Chondrocyte (in vitro differentiated cells): ENCODE measurements around the gene SF3A2. TPM values are rescaled to one million over a fixed set of nuclear protein-coding genes. Genes with fewer than 3 reads are reported as not detected.
"Not testable (repeated sequence)": the region's sequence is repeated elsewhere in the genome, so short reads cannot be mapped to it uniquely, and the experiment has no call there.

Source experiments
- DNase-seq: peaks from one replicate; pipeline ENCODE4 v3.0.0; 2021; ENCODE audit warnings: mixed read lengths, low spot score
- H3K27ac Mint-ChIP-seq: one replicate; pipeline ENCODE4 v1.8.0; 2021; ENCODE audit warnings: mild to moderate bottlenecking, moderate library complexity, mixed read lengths; ENCODE audit not compliant: unreplicated experiment
- H3K27me3 Mint-ChIP-seq: 2 replicates; pipeline ENCODE4 v1.8.0; 2021; ENCODE audit warnings: low read depth, mixed read lengths
- H3K36me3 Mint-ChIP-seq: 2 replicates; pipeline ENCODE4 v1.8.0; 2021; ENCODE audit warnings: low read depth, mixed read lengths
- H3K4me1 Mint-ChIP-seq: 2 replicates; pipeline ENCODE4 v1.8.0; 2021; ENCODE audit warnings: low read depth, mild to moderate bottlenecking, mixed read lengths
- H3K4me3 Mint-ChIP-seq: one replicate; pipeline ENCODE4 v1.8.0; 2021; ENCODE audit warnings: mild to moderate bottlenecking, moderate library complexity, mixed read lengths; ENCODE audit not compliant: unreplicated experiment
- H3K9me3 Mint-ChIP-seq: 2 replicates; pipeline ENCODE4 v1.8.0; 2021; ENCODE audit warnings: low read depth, mixed read lengths
- total RNA-seq: library from RNA; stranded (reverse); gene quantifications from 3 replicates; pipeline ENCODE4 v1.2.1, GENCODE V29; 2021
- TF ChIP-seq, protein P1 (sequence below): fragments of 200-600 bp; sonication (generic); IDR thresholded peaks from 2 replicates; pipeline ENCODE4 v1.5.0; 2021; ENCODE audit warnings: antibody characterized with exemption, mild to moderate bottlenecking, moderate library complexity

Gene SF3A2
- total RNA-seq, 1 donor from 2014 or later = 71.2 TPM

DNA sequence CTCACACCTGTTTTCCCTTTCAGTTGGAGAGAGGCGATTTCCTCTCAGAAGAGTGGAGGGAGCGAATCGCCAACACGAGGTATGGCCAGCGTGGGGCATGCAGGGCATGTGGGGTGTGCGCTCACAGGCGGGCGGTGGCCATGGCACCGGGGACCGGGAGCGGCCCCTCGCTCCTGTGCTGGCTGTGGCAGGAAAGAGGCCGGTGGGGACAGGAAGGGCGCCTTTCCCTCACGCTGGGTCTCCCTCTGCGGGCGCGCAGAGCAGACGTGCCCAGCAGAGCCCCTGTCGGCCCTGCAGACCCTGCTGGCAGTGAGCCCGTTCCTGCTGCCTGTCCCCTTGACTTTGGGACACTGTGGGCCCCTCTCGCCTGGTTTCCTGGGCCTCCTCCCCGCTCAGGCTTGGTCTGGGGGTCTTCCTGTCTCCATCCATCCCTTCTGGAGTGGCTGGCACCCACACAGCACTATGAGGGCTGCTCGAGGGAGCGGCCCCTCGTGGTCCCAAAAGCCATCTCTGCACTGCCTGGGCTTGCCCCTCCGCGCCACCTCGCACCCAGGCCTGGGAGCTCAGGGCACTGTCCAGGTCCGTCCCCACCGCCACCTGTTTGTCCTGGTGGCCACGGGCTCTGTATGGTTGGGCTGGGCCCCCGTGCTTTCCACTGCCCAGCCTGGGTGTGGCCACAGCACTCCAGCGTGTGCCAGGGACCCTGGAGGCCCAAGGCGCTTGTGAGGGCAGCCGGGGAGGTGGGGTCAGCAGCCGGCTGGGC, 36.6 kb upstream of the SF3A2 start:
- H3K4me3 Mint-ChIP-seq = no peak overlapping the region
- H3K27me3 Mint-ChIP-seq = no peaks in the 10 kb centered on the region
- H3K4me1 Mint-ChIP-seq = peaks cover 7% of the 10 kb centered on the region
- peaks cover 3% of the 10 kb centered on the region for H3K36me3 Mint-ChIP-seq
- DNase-seq = no peak
- TF ChIP-seq, protein P1, sequence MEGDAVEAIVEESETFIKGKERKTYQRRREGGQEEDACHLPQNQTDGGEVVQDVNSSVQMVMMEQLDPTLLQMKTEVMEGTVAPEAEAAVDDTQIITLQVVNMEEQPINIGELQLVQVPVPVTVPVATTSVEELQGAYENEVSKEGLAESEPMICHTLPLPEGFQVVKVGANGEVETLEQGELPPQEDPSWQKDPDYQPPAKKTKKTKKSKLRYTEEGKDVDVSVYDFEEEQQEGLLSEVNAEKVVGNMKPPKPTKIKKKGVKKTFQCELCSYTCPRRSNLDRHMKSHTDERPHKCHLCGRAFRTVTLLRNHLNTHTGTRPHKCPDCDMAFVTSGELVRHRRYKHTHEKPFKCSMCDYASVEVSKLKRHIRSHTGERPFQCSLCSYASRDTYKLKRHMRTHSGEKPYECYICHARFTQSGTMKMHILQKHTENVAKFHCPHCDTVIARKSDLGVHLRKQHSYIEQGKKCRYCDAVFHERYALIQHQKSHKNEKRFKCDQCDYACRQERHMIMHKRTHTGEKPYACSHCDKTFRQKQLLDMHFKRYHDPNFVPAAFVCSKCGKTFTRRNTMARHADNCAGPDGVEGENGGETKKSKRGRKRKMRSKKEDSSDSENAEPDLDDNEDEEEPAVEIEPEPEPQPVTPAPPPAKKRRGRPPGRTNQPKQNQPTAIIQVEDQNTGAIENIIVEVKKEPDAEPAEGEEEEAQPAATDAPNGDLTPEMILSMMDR = no peak
- H3K27ac Mint-ChIP-seq = no peak overlapping the region
- H3K9me3 Mint-ChIP-seq = no peaks in the 10 kb centered on the region

DNA sequence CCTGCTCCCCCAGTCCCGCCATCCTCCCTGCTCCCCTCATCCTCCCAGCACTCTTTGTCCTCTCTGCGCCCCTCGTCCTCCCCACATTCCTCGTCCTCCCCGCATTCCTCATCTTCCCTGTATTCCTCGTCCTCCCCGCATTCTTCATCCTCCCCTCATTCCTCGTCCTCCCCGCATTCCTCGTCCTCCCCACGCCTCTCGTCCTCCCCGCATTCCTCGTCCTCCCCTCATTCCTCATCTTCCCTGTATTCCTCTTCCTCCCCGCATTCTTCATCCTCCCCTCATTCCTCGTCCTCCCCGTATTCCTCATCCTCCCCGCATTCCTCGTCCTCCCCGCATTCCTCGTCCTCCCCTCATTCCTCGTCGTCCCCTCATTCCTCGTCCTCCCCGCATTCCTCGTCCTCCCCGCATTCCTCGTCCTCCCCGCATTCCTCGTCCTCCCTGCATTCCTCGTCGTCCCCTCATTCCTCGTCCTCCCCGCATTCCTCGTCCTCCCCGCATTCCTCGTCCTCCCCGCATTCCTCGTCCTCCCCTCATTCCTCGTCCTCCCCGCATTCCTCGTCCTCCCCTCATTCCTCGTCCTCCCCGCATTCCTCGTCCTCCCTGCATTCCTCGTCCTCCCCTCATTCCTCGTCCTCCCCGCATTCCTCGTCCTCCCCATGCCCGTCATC, 35.9 kb upstream of the SF3A2 start:
- not testable (repeated sequence) for H3K36me3 Mint-ChIP-seq

DNA sequence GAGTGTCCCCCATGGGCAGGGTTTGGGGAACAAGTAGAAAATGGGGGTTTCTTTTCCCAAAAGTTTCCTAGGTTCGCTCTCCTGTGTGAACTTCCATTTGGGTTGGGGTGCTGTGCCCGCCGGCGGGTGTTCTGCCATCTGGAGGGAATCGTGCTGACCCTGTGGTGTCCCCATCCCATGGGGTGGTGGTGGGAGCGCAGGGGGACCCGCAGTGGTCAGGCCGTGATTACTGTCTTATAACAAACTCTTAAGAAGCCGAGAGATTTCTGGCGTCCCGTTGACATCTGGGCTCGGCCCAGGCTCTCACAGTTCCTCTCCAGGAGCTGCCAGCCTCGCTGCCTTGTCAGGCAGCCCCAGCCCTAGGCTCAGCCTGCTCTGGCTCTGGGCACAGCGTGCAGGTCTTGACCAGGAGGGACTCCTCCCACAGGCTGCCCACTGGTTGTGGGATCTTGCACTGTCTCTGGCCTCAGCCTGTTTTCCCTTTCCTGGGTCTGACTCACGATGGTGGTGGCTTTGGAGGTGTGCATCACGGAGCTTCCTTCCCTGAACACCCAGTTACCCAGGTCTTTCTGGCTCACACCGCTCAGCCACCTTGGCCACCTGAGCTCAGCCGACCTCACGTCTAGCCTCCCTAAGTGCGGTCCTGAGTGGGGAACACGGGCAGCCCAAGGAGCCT, 35.0 kb upstream of the SF3A2 start:
- Mint-ChIP-seq H3K4me3 (no peak overlapping the region), H3K27me3 (no peaks in the 10 kb centered on the region), H3K4me1 (peaks cover 15% of the 10 kb centered on the region), H3K9me3 (no peaks in the 10 kb centered on the region), H3K27ac (no peak overlapping the region), H3K36me3 (peaks cover 4% of the 10 kb centered on the region)
- TF ChIP-seq, protein P1 = no peak
- no peak for DNase-seq

More for the DNA sequence above, 35.9 kb upstream of the SF3A2 start:
- DNase-seq, H3K27me3 Mint-ChIP-seq, H3K27ac Mint-ChIP-seq, H3K9me3 Mint-ChIP-seq, H3K4me3 Mint-ChIP-seq: not testable (repeated sequence)
- peaks cover 14% of the 10 kb centered on the region for H3K4me1 Mint-ChIP-seq

DNA sequence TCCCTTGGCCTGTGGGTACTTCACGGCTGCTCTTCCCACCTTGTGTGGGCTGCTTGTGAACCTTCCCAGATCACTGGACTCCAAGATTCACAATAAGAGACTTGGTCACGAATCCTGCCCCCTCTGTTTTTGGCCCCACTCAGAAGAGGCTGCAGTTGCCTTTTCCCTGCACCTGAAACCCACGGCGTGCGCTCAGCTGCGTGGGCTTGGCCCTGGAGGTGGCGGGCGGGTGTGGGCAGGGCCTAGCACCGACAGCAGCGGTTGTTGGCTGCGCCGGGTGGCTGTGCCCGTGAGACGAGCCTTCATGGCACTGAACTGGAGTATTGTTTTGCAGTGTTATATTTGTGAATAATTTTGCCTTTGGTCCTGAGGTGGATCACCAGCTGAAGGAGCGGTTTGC, 34.3 kb upstream of the SF3A2 start:
- no peak overlapping the region for H3K4me3 Mint-ChIP-seq
- no peaks in the 10 kb centered on the region for H3K27me3 Mint-ChIP-seq
- peaks cover 4% of the 10 kb centered on the region for H3K36me3 Mint-ChIP-seq
- no peak for DNase-seq
- no peaks in the 10 kb centered on the region for H3K9me3 Mint-ChIP-seq
- peaks cover 15% of the 10 kb centered on the region for H3K4me1 Mint-ChIP-seq
- TF ChIP-seq, protein P1 = no peak
- no peak overlapping the region for H3K27ac Mint-ChIP-seq

DNA sequence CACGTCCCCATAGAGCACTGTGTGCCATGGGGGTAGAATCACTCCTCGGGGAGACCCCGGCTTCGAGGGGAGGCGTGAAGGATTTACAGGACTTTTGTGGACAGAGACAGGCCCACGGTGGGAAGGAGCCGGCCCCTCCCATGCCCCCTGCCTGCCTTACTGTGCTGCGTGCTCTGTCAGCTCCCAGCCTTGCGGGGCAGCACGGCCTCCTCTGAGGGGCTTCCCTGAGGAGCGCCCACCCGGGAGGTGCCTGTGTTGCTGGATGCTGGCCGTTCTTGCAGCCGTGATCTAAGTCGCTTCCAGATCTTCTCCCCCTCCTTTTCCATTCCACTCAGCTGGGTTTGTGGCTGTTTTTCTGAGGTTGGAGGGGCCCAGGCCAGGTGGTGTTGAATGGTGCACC, 29.6 kb upstream of the SF3A2 start:
- peaks cover 19% of the 10 kb centered on the region for H3K4me1 Mint-ChIP-seq
- no peak for DNase-seq
- H3K27ac Mint-ChIP-seq = no peak overlapping the region
- H3K27me3 Mint-ChIP-seq = no peaks in the 10 kb centered on the region
- no peak overlapping the region for H3K4me3 Mint-ChIP-seq
- TF ChIP-seq, protein P1 = no peak
- H3K9me3 Mint-ChIP-seq = no peaks in the 10 kb centered on the region
- H3K36me3 Mint-ChIP-seq = peaks cover 10% of the 10 kb centered on the region
